SU-DHL-6 (cell line): Measurements from ENCODE around the gene PEX6.

Experiments used
- H2AFZ ChIP-seq: fragments of 200-600 bp; sonication (generic); 2 replicates; pipeline ENCODE4 v1.6.1; 2014; ENCODE audit warnings: low read depth, mild to moderate bottlenecking, moderate library complexity, mixed read lengths, antibody characterized with exemption, low read length; ENCODE audit not compliant: severe bottlenecking
- H3F3A ChIP-seq: fragments of 200-600 bp; shearing (Covaris generic); 2 replicates; pipeline ENCODE4 v1.6.0; 2016; ENCODE audit warnings: antibody characterized with exemption, mild to moderate bottlenecking; ENCODE audit not compliant: insufficient read depth
- H3K27ac ChIP-seq: fragments of 200-600 bp; sonication (generic); 2 replicates; pipeline ENCODE4 v1.5.1; 2016; ENCODE audit warnings: low read depth, mild to moderate bottlenecking, low read length, moderate library complexity, mixed read lengths
- H3K27me3 ChIP-seq: fragments of 200-600 bp; sonication (generic), shearing (Covaris generic); 2 replicates; pipeline ENCODE4 v1.6.0; 2014; ENCODE audit warnings: mild to moderate bottlenecking, low read length
- H3K36me3 ChIP-seq: fragments of 200-600 bp; sonication (generic); 2 replicates; pipeline ENCODE4 v1.6.1; 2014; ENCODE audit warnings: mild to moderate bottlenecking, low read length, mixed read lengths
- H3K4me2 ChIP-seq: fragments of 300-600, 200-600 bp; shearing (Covaris generic), sonication (generic); 2 replicates; pipeline ENCODE4 v1.6.0; 2014; ENCODE audit warnings: low read length, low read depth, mild to moderate bottlenecking; ENCODE audit not compliant: poor library complexity, severe bottlenecking
- H3K4me3 ChIP-seq: fragments of 200-600 bp; sonication (generic); 2 replicates; pipeline ENCODE4 v1.5.1; 2014; ENCODE audit warnings: antibody characterized with exemption, low read length, mild to moderate bottlenecking, mixed read lengths; ENCODE audit not compliant: insufficient read depth, poor library complexity, severe bottlenecking
- H3K79me2 ChIP-seq: fragments of 200-600 bp; sonication (generic); 2 replicates; pipeline ENCODE4 v1.6.1; 2014; ENCODE audit warnings: mild to moderate bottlenecking, low read length, moderate library complexity; ENCODE audit not compliant: insufficient read depth
- H3K9ac ChIP-seq: fragments of 200-600 bp; sonication (generic); 2 replicates; pipeline ENCODE4 v1.7.0; 2014; ENCODE audit warnings: mild to moderate bottlenecking, low read length
- H3K9me2 ChIP-seq: fragments of 200-600 bp; sonication (generic); replicated peaks from 2 replicates; pipeline ENCODE4 v1.6.1; 2014; ENCODE audit warnings: low read length; ENCODE audit not compliant: insufficient read depth
- H3K9me3 ChIP-seq: fragments of 200-600 bp; sonication (generic); 2 replicates; pipeline ENCODE4 v1.6.1; 2014; ENCODE audit warnings: low read length, mixed read lengths; ENCODE audit not compliant: insufficient read depth
- H4K20me1 ChIP-seq: fragments of 200-600 bp; sonication (generic); 2 replicates; pipeline ENCODE4 v1.6.1; 2014; ENCODE audit warnings: low read depth, mild to moderate bottlenecking, antibody characterized with exemption, low read length, moderate library complexity, mixed read lengths
- CTCF ChIP-seq: fragments of 200-600 bp; sonication (generic); IDR thresholded peaks from one replicate; pipeline ENCODE4 v1.5.1; 2017; ENCODE audit warnings: antibody characterized with exemption, mild to moderate bottlenecking, low read length, moderate library complexity; ENCODE audit not compliant: insufficient read depth, poor library complexity, severe bottlenecking
- EZH2phosphoT487 ChIP-seq: fragments of 200-600 bp; sonication (generic), shearing (Covaris generic); conservative IDR thresholded peaks from 2 replicates; pipeline ENCODE4 v1.6.1; 2018; ENCODE audit warnings: mild to moderate bottlenecking, antibody characterized with exemption, low read length, moderate library complexity, mixed read lengths

PEX6 gene

GRCh38 chr6:43021270-43022047 is 42.5 kb upstream of the PEX6 start, which contains the start of gene RRP36:
RRP36 (plus strand) TSS chr6:43021623; CDS start chr6:43021655, 32 bp downstream.
- Histone ChIP-seq H3K9me2 (no peaks in the 10 kb centered on the region), H3K27me3 (no peaks in the 10 kb centered on the region), H3K4me2 (peak within 1 kb of the TSS; percentile 66), H3K9me3 (no peaks in the 10 kb centered on the region), H4K20me1 (no peaks in the 10 kb centered on the region), H3K9ac (peak within 1 kb of the TSS; percentile 91), H3K36me3 (peaks cover 14% of the 10 kb centered on the region), H2AFZ (peak within 1 kb of the TSS; percentile 71), H3K27ac (peak within 1 kb of the TSS; percentile 85), H3K4me3 (peak within 1 kb of the TSS; percentile 93), H3F3A (peaks cover 24% of the 10 kb centered on the region), H3K79me2 (peaks cover 41% of the 10 kb centered on the region)
- TF ChIP-seq EZH2phosphoT487 = no peak
- TF ChIP-seq CTCF = no peak

- H3K27ac ChIP-seq = peak overlapping the region; percentile 85
- TF ChIP-seq CTCF = no peak
- TF ChIP-seq EZH2phosphoT487 = no peak
- peak overlapping the region; percentile 91 for H3K9ac ChIP-seq
- H3K9me3 ChIP-seq = no peaks in the 10 kb centered on the region
- H3K9me2 ChIP-seq = no peaks in the 10 kb centered on the region
- H3K27me3 ChIP-seq = no peaks in the 10 kb centered on the region
- H3K79me2 ChIP-seq = peaks cover 47% of the 10 kb centered on the region
- peak overlapping the region; percentile 71 for H2AFZ ChIP-seq
- H3K36me3 ChIP-seq = peaks cover 10% of the 10 kb centered on the region
- H3K4me3 ChIP-seq = peak overlapping the region; percentile 93
- H3F3A ChIP-seq = peaks cover 20% of the 10 kb centered on the region
- peak overlapping the region; percentile 66 for H3K4me2 ChIP-seq
- no peaks in the 10 kb centered on the region for H4K20me1 ChIP-seq
These were observed 41.9 kb upstream of the PEX6 start for GRCh38 chr6:43020847-43021246.

- Histone ChIP-seq H3K9me2 (no peaks in the 10 kb centered on the region), H3K27me3 (no peaks in the 10 kb centered on the region), H3K9ac (0 out of 2 replicates have a peak overlapping the region, but pooled peaks have one; percentile 91), H3F3A (peaks cover 19% of the 10 kb centered on the region), H4K20me1 (no peaks in the 10 kb centered on the region), H3K79me2 (peaks cover 53% of the 10 kb centered on the region), H3K27ac (no peak overlapping the region), H3K36me3 (peaks cover 8% of the 10 kb centered on the region; the same call in 1 of the 2 replicates), H3K9me3 (no peaks in the 10 kb centered on the region), H2AFZ (no peak overlapping the region), H3K4me2 (no peak overlapping the region), H3K4me3 (no peak overlapping the region)
- TF ChIP-seq EZH2phosphoT487 = no peak
- no peak for TF ChIP-seq CTCF
These were observed 41.2 kb upstream of the PEX6 start for GRCh38 chr6:43020052-43020705.
